Panc1 (cell line): Measurements from ENCODE around the gene ZSCAN21. TPM values are rescaled to one million over a fixed set of nuclear protein-coding genes. Genes with fewer than 3 reads are reported as not detected.

Source experiments
- ATAC-seq: fragments of 200-7000 bp; cut with Tn5 transposase; 2 replicates; pipeline ENCODE4 v1.9.1; 2020; ENCODE audit warnings: mild to moderate bottlenecking, moderate library complexity
- BruUV-seq: library from RNA; stranded (reverse); fragments of 400-500 nt; replicated peaks from 2 replicates; lab custom pipeline; 2021; lab: Mats Ljungman, UMichigan
- CTCF ChIA-PET: fragments of 300-600 bp; sonication (Branson Sonifier 250); formaldehyde crosslinking; loops from one replicate; lab custom pipeline; 2022; ENCODE audit warnings: antibody characterized with exemption; lab: Charles Lee
- POLR2A ChIA-PET: fragments of 300-600 bp; sonication (Branson Sonifier 250); formaldehyde crosslinking; loops from one replicate; lab custom pipeline; 2022; ENCODE audit warnings: antibody characterized with exemption; lab: Charles Lee
- DNase-seq: peaks from one replicate; pipeline ENCODE4 v3.0.0-alpha.2; 2010; ENCODE audit warnings: low read depth, low spot score
- H3K27ac ChIP-seq: 2 replicates; pipeline ENCODE4 v1.5.1; 2011; ENCODE audit warnings: mild to moderate bottlenecking, low read length, inconsistent platforms
- H3K27me3 ChIP-seq: fragments of 200-500 bp; sonication (Bioruptor generic); 2 replicates; pipeline ENCODE4 v1.6.0; 2014; ENCODE audit warnings: low read length, inconsistent platforms; ENCODE audit not compliant: control insufficient read depth, insufficient read depth
- H3K36me3 ChIP-seq: fragments of 200-500 bp; sonication (Bioruptor generic); 2 replicates; pipeline ENCODE4 v1.5.1; 2014; ENCODE audit warnings: inconsistent platforms, mild to moderate bottlenecking, low read length, moderate library complexity; ENCODE audit not compliant: control insufficient read depth, insufficient read depth
- H3K4me1 ChIP-seq: 2 replicates; pipeline ENCODE4 v1.5.1; 2011; ENCODE audit warnings: inconsistent platforms, mild to moderate bottlenecking, low read length, moderate library complexity; ENCODE audit not compliant: control insufficient read depth, insufficient read depth
- H3K4me3 ChIP-seq, 2 experiments: 2 replicates each; pipeline ENCODE4 v1.5.1; 2011 to 2012; ENCODE audit warnings: low read depth in 2 of 2, low read length in 2 of 2, mild to moderate bottlenecking in 2 of 2, inconsistent platforms in 1 of 2, moderate library complexity in 1 of 2
- H3K9me3 ChIP-seq: fragments of 200-500 bp; sonication (Bioruptor generic); 2 replicates; pipeline ENCODE4 v1.5.1; 2014; ENCODE audit warnings: low read depth, mild to moderate bottlenecking, inconsistent platforms, low read length, moderate library complexity; ENCODE audit not compliant: control insufficient read depth, insufficient read depth
- CTCF ChIP-seq: fragments of 450-650 bp; IDR thresholded peaks from 2 replicates; pipeline ENCODE4 v1.5.1; 2017; ENCODE audit warnings: mild to moderate bottlenecking
- POLR2AphosphoS5 ChIP-seq: IDR thresholded peaks from 2 replicates; pipeline ENCODE4 v1.6.1; 2012; ENCODE audit warnings: mild to moderate bottlenecking, low read depth, low read length, moderate library complexity
- REST ChIP-seq, 2 experiments: IDR thresholded peaks; 2 replicates each; pipeline ENCODE4 v1.6.1; 2011 to 2012; ENCODE audit warnings: low read depth in 2 of 2, control low read depth in 1 of 2, low read length in 1 of 2, mild to moderate bottlenecking in 1 of 2, moderate library complexity in 1 of 2; ENCODE audit not compliant: insufficient read depth in 1 of 2
- SIN3A ChIP-seq: IDR thresholded peaks from 2 replicates; pipeline ENCODE4 v1.6.1; 2012; ENCODE audit warnings: low read depth, mild to moderate bottlenecking, low read length, moderate library complexity, borderline replicate concordance; ENCODE audit not compliant: insufficient read depth
- TCF7L2 ChIP-seq: IDR thresholded peaks from 2 replicates; pipeline ENCODE4 v1.6.1; 2011; ENCODE audit warnings: mild to moderate bottlenecking, low read depth, low read length, inconsistent platforms
- in situ Hi-C: cut with HindIII; loops from 2 replicates; pipeline ENCODE4 v1.10.0; 2016; ENCODE audit warnings: low sequenced_read_pairs, low pct_unique_long_range_greater_than_20kb
- intact Hi-C: fragments of 100-400 bp; cut with micrococcal nuclease; formaldehyde crosslinking; loops from one replicate; pipeline ENCODE4 v1.10.0; 2022; ENCODE audit not compliant: unreplicated experiment
- total RNA-seq: library from RNA; stranded (reverse); gene quantifications from one replicate; pipeline ENCODE4 v1.2.1, GENCODE V29; 2021; ENCODE audit not compliant: unreplicated experiment

ZSCAN21 gene
- total RNA-seq, 1 experiment from 2014 or later = 13.4 TPM

- DNase-seq (no peak), ATAC-seq (no peak)
- H3K27ac ChIP-seq = peak overlapping the region; percentile 94
- intact Hi-C loops (no loop called here), in situ Hi-C loops (no loop called here)
- H3K27me3 ChIP-seq = no peaks in the 10 kb centered on the region
- CTCF ChIA-PET = no interaction called here
- no TSS peak for BruUV-seq
- POLR2A ChIA-PET = interaction anchor here (0.5 kb wide), 1 partner anchor 15 kb away, joined by 5 read pairs; no protein-coding TSS in a partner anchor
- H3K9me3 ChIP-seq = no peaks in the 10 kb centered on the region
- H3K4me3 ChIP-seq = peak overlapping the region in 1 of 2 experiments; percentile 88; a peak in 1 of 4 replicates
- peaks cover 2% of the 10 kb centered on the region for H3K36me3 ChIP-seq
- H3K4me1 ChIP-seq = peaks cover 20% of the 10 kb centered on the region
- TF ChIP-seq REST (IDR thresholded peaks at IDR 0.05; ENCODE audit: insufficient read depth in 1 of 2, low read depth in 2 of 2, low read length in 1 of 2) (no peak), SIN3A (no peak), POLR2AphosphoS5 (no peak), TCF7L2 (no peak), CTCF (no peak)
These were observed 31.7 kb upstream of the ZSCAN21 start for GRCh38 chr7:100017875-100018274.

GRCh38 chr7:100019908-100020307 lies 29.7 kb upstream of the ZSCAN21 start:
- ATAC-seq (no peak), DNase-seq (no peak)
- H3K27me3 ChIP-seq = no peaks in the 10 kb centered on the region
- peaks cover 18% of the 10 kb centered on the region for H3K4me1 ChIP-seq
- ChIA-PET CTCF (interaction anchor here (0.7 kb wide), 1 partner anchor 24 kb away, joined by 3 read pairs; no protein-coding TSS in a partner anchor), POLR2A (interaction anchor here (0.6 kb wide), 1 partner anchor 262 kb away, joined by 20 read pairs; no protein-coding TSS in a partner anchor)
- intact Hi-C loops = no loop called here
- in situ Hi-C loops = no loop called here
- BruUV-seq = no TSS peak
- H3K27ac ChIP-seq = no peak overlapping the region
- TF ChIP-seq POLR2AphosphoS5 (no peak), TCF7L2 (no peak), SIN3A (no peak), CTCF (no peak), REST (IDR thresholded peaks at IDR 0.05; ENCODE audit: insufficient read depth in 1 of 2, low read depth in 2 of 2, low read length in 1 of 2) (no peak)
- H3K4me3 ChIP-seq = no peak overlapping the region
- H3K36me3 ChIP-seq = peaks cover 4% of the 10 kb centered on the region
- H3K9me3 ChIP-seq = no peaks in the 10 kb centered on the region
